Ovary (tissue), 3 donors: ENCODE data around the gene FOXP1.

Source experiments
- CTCF ChIP-seq, 3 donors: fragments of 450-650 bp in 2 of 3; fragments of 200-600 bp in 1 of 3; IDR thresholded peaks; one replicate each; pipeline versions ENCODE4 v1.5.1 to v1.8.0; 2016 to 2022; ENCODE audit warnings: antibody characterized with exemption in 3 of 3, mild to moderate bottlenecking in 1 of 3
- POLR2A ChIP-seq: fragments of 450-650 bp; IDR thresholded peaks from one replicate; pipeline ENCODE4 v1.6.1; 2017; ENCODE audit warnings: antibody characterized with exemption, mild to moderate bottlenecking, moderate library complexity
- donor health status: DM: no; HTN: no; CAD: no.

- TF ChIP-seq CTCF (IDR thresholded peaks at IDR 0.05), result no peak
- TF ChIP-seq POLR2A, result no peak
Observed at GRCh38 chr3:71376911-71377310, 206.6 kb downstream of the FOXP1 start.
